A549 (cell line): ENCODE measurements around the gene APBB3. TPM values are rescaled to one million over a fixed set of nuclear protein-coding genes. Genes with fewer than 3 reads are reported as not detected.

Experiments
- CBX8 ChIP-seq: fragments of 200-600 bp; sonication (generic); IDR thresholded peaks from 2 replicates; pipeline ENCODE4 v1.6.1; 2016
- CEBPB ChIP-seq, 2 experiments: fragments of >200 bp in 1 of 2; sonication (Bioruptor Twin) in 1 of 2; formaldehyde crosslinking in 1 of 2; IDR thresholded peaks; 2 replicates each; pipeline ENCODE4 v1.6.1; 2012 to 2016
- CHD4 ChIP-seq: fragments of 200-600 bp; sonication (generic); IDR thresholded peaks from 2 replicates; pipeline ENCODE4 v1.6.1; 2016; ENCODE audit warnings: antibody characterized with exemption, mild to moderate bottlenecking, borderline replicate concordance
- EHF ChIP-seq: fragments of 250-450 bp; sonication (Bioruptor Pico); IDR thresholded peaks from 2 replicates; pipeline ENCODE4 v1.5.0; 2020; ENCODE audit warnings: mild to moderate bottlenecking
- EHMT2 ChIP-seq: fragments of 200-600 bp; sonication (generic); IDR thresholded peaks from 2 replicates; pipeline ENCODE4 v1.6.1; 2016; ENCODE audit warnings: antibody characterized with exemption, low read depth, mild to moderate bottlenecking, moderate library complexity
- EP300 ChIP-seq, 2 experiments: fragments of >200 bp; sonication (Bioruptor Twin); formaldehyde crosslinking; IDR thresholded peaks; 2 replicates in 1 of 2; 3 replicates in 1 of 2; pipeline ENCODE4 v1.6.1; 2016 to 2017
- ESRRA ChIP-seq: fragments of 150-350 bp; IDR thresholded peaks from 2 replicates; pipeline ENCODE4 v1.6.1; 2014; ENCODE audit warnings: mild to moderate bottlenecking, low read length, borderline replicate concordance
- FOSB ChIP-seq: fragments of 250-450 bp; sonication (Bioruptor Pico); IDR thresholded peaks from 2 replicates; pipeline ENCODE4 v1.5.0; 2020; ENCODE audit warnings: mild to moderate bottlenecking, moderate library complexity
- GATA3 ChIP-seq: IDR thresholded peaks from 2 replicates; pipeline ENCODE4 v1.6.1; 2012; ENCODE audit warnings: borderline replicate concordance
- HDAC2 ChIP-seq: fragments of 200-600 bp; sonication (generic); IDR thresholded peaks from 2 replicates; pipeline ENCODE4 v1.6.1; 2016
- HEYL ChIP-seq: fragments of 250-450 bp; sonication (Bioruptor Pico); IDR thresholded peaks from 2 replicates; pipeline ENCODE4 v1.8.0; 2021; ENCODE audit warnings: mild to moderate bottlenecking, moderate library complexity
- KDM1A ChIP-seq: fragments of 200-600 bp; sonication (generic); IDR thresholded peaks from 2 replicates; pipeline ENCODE4 v1.6.1; 2016; ENCODE audit warnings: low read depth, mild to moderate bottlenecking
- MYC ChIP-seq: IDR thresholded peaks from 2 replicates; pipeline ENCODE4 v1.6.1; 2012; ENCODE audit warnings: mild to moderate bottlenecking, inconsistent platforms, low read length, improper control_type of control experiment, borderline replicate concordance
- NFE2L2 ChIP-seq: fragments of 150-350 bp; conservative IDR thresholded peaks from 2 replicates; pipeline ENCODE4 v1.6.1; 2014; ENCODE audit warnings: low read length
- NR3C1 ChIP-seq: fragments of >200 bp; sonication (Bioruptor Twin); formaldehyde crosslinking; IDR thresholded peaks from 3 replicates; pipeline ENCODE4 v1.6.1; 2017
- POLR2A ChIP-seq: IDR thresholded peaks from 2 replicates; pipeline ENCODE4 v1.6.1; 2012; ENCODE audit warnings: mild to moderate bottlenecking, low read length
- RARB ChIP-seq: fragments of 250-450 bp; sonication (Bioruptor Pico); IDR thresholded peaks from 2 replicates; pipeline ENCODE4 v1.8.0; 2021; ENCODE audit warnings: mild to moderate bottlenecking, moderate library complexity
- SMC3 ChIP-seq: fragments of >200 bp; sonication (Bioruptor Twin); formaldehyde crosslinking; IDR thresholded peaks from 3 replicates; pipeline ENCODE4 v1.6.1; 2018; ENCODE audit warnings: inconsistent platforms
- SREBF2 ChIP-seq: fragments of 450-650 bp; IDR thresholded peaks from 2 replicates; pipeline ENCODE4 v1.6.1; 2014; ENCODE audit warnings: mild to moderate bottlenecking, moderate library complexity
- polyA plus RNA-seq, 4 experiments: library from polyadenylated mRNA; depleted of rRNA in 3 of 4; stranded (reverse); fragments of >200 nt; fragmentation: RNase III in 1 of 4; extraction: RNeasy Plus Mini Kit Qiagen cat#74134 plus additional on column Dnase treatment in 1 of 4; gene quantifications; 2 replicates in 3 of 4; 3 replicates in 1 of 4; pipeline ENCODE4 v1.2.3, GENCODE V29; 2011 to 2017
- TF ChIP-seq, protein P1 (sequence below): fragments of 200-600 bp; sonication (generic); IDR thresholded peaks from 2 replicates; pipeline ENCODE4 v1.6.1; 2016; ENCODE audit warnings: antibody characterized with exemption, mild to moderate bottlenecking, moderate library complexity
- TF ChIP-seq, protein P2 (sequence below): fragments of >200 bp; sonication (Bioruptor Twin); formaldehyde crosslinking; IDR thresholded peaks from 2 replicates; pipeline ENCODE4 v1.6.1; 2016
- TF ChIP-seq, protein P3 (sequence below): IDR thresholded peaks from 2 replicates; pipeline ENCODE4 v1.6.1; 2012
- TF ChIP-seq, protein P4 (sequence below): fragments of 250-450 bp; sonication (Bioruptor Pico); IDR thresholded peaks from 2 replicates; pipeline ENCODE4 v1.5.0; 2020; ENCODE audit warnings: low read depth, mild to moderate bottlenecking, moderate library complexity
- TF ChIP-seq, protein P5 (sequence below): IDR thresholded peaks from 2 replicates; pipeline ENCODE4 v1.6.1; 2012
- TF ChIP-seq, protein P6 (sequence below): fragments of >200 bp; sonication (Bioruptor Twin); formaldehyde crosslinking; IDR thresholded peaks from 3 replicates; pipeline ENCODE4 v1.6.1; 2016

Gene APBB3
- polyA plus RNA-seq, 2 of the 4 experiments (the other 2 are of a cell fraction) = 9.4 to 11.7 TPM

DNA sequence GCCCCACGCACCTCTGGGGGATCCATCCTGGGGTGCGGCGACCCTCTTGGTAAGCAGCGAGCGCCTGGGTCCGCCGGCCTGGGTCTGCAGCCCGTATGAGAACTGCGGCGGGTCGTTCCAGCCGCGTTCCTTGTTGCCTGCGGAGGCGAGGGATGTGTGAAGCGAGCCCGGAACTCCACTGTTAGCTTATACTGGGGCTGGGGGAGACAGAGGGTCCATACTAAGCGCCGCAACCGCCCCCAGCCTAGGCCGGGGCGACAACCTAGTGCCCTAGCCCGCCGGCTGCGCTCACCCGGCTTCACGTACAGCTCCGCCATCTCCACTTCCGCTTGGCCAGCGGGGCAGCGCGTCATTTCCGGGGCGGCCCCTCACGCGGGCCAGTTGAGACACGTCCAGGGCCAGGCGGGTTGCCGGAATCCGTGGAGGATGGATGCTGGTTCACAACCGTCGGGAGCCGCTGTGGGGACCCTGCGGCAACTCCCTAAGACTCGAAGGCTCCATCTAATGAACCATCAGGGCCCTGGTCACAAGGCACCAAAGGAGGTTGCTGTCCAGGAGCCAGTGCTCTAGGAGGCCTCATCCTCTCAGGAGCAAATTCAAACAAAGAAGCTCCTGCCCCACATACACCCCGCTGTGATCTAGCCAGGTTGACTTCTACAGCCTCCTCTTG lies 7.1 kb downstream of the APBB3 start, which contains the start of gene SRA1 (continued):
- TF ChIP-seq, protein P1, sequence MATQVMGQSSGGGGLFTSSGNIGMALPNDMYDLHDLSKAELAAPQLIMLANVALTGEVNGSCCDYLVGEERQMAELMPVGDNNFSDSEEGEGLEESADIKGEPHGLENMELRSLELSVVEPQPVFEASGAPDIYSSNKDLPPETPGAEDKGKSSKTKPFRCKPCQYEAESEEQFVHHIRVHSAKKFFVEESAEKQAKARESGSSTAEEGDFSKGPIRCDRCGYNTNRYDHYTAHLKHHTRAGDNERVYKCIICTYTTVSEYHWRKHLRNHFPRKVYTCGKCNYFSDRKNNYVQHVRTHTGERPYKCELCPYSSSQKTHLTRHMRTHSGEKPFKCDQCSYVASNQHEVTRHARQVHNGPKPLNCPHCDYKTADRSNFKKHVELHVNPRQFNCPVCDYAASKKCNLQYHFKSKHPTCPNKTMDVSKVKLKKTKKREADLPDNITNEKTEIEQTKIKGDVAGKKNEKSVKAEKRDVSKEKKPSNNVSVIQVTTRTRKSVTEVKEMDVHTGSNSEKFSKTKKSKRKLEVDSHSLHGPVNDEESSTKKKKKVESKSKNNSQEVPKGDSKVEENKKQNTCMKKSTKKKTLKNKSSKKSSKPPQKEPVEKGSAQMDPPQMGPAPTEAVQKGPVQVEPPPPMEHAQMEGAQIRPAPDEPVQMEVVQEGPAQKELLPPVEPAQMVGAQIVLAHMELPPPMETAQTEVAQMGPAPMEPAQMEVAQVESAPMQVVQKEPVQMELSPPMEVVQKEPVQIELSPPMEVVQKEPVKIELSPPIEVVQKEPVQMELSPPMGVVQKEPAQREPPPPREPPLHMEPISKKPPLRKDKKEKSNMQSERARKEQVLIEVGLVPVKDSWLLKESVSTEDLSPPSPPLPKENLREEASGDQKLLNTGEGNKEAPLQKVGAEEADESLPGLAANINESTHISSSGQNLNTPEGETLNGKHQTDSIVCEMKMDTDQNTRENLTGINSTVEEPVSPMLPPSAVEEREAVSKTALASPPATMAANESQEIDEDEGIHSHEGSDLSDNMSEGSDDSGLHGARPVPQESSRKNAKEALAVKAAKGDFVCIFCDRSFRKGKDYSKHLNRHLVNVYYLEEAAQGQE = peak; percentile 30; the same call in 1 of the 2 replicates
- TF ChIP-seq CHD4 (no peak), NR3C1 (no peak), SMC3 (no peak), HEYL (CRISPR knock-in tag) (no peak), CBX8 (no peak), HDAC2 (no peak), POLR2A (peak; percentile 97), FOSB (CRISPR knock-in tag) (no peak), ESRRA (no peak), MYC (no peak), EHMT2 (no peak), RARB (no peak), NFE2L2 (no peak), EHF (CRISPR knock-in tag) (no peak), SREBF2 (no peak), EP300 (IDR thresholded peaks at IDR 0.05) (no peak), KDM1A (no peak), CEBPB (IDR thresholded peaks at IDR 0.05) (0 out of 4 replicates have a peak, but pooled peaks of 1 of the 2 experiments have one; percentile 8), GATA3 (peak; percentile 49; the same call in 1 of the 2 replicates)
- TF ChIP-seq, protein P2, sequence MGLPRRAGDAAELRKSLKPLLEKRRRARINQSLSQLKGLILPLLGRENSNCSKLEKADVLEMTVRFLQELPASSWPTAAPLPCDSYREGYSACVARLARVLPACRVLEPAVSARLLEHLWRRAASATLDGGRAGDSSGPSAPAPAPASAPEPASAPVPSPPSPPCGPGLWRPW = no peak
- TF ChIP-seq, protein P3, sequence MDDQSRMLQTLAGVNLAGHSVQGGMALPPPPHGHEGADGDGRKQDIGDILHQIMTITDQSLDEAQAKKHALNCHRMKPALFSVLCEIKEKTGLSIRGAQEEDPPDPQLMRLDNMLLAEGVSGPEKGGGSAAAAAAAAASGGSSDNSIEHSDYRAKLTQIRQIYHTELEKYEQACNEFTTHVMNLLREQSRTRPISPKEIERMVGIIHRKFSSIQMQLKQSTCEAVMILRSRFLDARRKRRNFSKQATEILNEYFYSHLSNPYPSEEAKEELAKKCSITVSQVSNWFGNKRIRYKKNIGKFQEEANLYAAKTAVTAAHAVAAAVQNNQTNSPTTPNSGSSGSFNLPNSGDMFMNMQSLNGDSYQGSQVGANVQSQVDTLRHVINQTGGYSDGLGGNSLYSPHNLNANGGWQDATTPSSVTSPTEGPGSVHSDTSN = peak; percentile 64; the same call in 1 of the 2 replicates
- TF ChIP-seq, protein P4, sequence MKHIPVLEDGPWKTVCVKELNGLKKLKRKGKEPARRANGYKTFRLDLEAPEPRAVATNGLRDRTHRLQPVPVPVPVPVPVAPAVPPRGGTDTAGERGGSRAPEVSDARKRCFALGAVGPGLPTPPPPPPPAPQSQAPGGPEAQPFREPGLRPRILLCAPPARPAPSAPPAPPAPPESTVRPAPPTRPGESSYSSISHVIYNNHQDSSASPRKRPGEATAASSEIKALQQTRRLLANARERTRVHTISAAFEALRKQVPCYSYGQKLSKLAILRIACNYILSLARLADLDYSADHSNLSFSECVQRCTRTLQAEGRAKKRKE = no peak
- TF ChIP-seq, protein P5, sequence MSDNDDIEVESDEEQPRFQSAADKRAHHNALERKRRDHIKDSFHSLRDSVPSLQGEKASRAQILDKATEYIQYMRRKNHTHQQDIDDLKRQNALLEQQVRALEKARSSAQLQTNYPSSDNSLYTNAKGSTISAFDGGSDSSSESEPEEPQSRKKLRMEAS = peak; percentile 85
- TF ChIP-seq, protein P6, sequence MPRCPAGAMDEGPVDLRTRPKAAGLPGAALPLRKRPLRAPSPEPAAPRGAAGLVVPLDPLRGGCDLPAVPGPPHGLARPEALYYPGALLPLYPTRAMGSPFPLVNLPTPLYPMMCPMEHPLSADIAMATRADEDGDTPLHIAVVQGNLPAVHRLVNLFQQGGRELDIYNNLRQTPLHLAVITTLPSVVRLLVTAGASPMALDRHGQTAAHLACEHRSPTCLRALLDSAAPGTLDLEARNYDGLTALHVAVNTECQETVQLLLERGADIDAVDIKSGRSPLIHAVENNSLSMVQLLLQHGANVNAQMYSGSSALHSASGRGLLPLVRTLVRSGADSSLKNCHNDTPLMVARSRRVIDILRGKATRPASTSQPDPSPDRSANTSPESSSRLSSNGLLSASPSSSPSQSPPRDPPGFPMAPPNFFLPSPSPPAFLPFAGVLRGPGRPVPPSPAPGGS = peak; percentile 94; the same call in 1 of the 3 replicates
- TF ChIP-seq, all 56 proteins: peak for 15
